GM06990 (cell line): ENCODE measurements around the gene PNMA6A.
"Not testable (repeated sequence)": the region's sequence is repeated elsewhere in the genome, so short reads cannot be mapped to it uniquely, and the experiment has no call there.

Experiments
- DNase-seq: peaks from one replicate; pipeline ENCODE4 v3.0.0-alpha.2; 2011; ENCODE audit not compliant: insufficient read length; ENCODE audit errors: extremely low read depth
- H3K27me3 ChIP-seq: replicated peaks from 2 replicates; pipeline ENCODE4 v1.6.0; 2011; ENCODE audit warnings: low read length; ENCODE audit not compliant: control insufficient read depth, insufficient read depth
- H3K36me3 ChIP-seq: 2 replicates; pipeline ENCODE4 v1.5.1; 2011; ENCODE audit warnings: low read length; ENCODE audit not compliant: control insufficient read depth, insufficient read depth
- H3K4me3 ChIP-seq: replicated peaks from 2 replicates; pipeline ENCODE4 v1.5.1; 2011; ENCODE audit warnings: low read depth, mild to moderate bottlenecking, control low read depth, low read length
- CTCF ChIP-seq: IDR thresholded peaks from 2 replicates; pipeline ENCODE4 v1.5.1; 2011; ENCODE audit warnings: low read length, control low read depth, mild to moderate bottlenecking, inconsistent platforms; ENCODE audit not compliant: insufficient read depth, poor library complexity, severe bottlenecking

The PNMA6A gene

GRCh38 chrX:153071909-153072583 is at the start of gene PNMA6A:
Gene PNMA6A, plus strand, starts transcription at chrX:153072454. Its CDS starts 609 bp downstream, at chrX:153073063.
- not testable (repeated sequence) for H3K27me3 ChIP-seq, DNase-seq, H3K36me3 ChIP-seq, H3K4me3 ChIP-seq

GRCh38 chrX:153026501-153026900 is 45.8 kb upstream of the PNMA6A start:
- not testable (repeated sequence) for H3K36me3 ChIP-seq, H3K4me3 ChIP-seq, DNase-seq, H3K27me3 ChIP-seq

- H3K4me3 ChIP-seq, DNase-seq, H3K27me3 ChIP-seq, H3K36me3 ChIP-seq: not testable (repeated sequence)
Observed at GRCh38 chrX:153028487-153028886, 43.8 kb upstream of the PNMA6A start.

GRCh38 chrX:153029162-153029561 is 43.1 kb upstream of the PNMA6A start:
- Histone ChIP-seq H3K4me3 (no peak overlapping the region), H3K27me3 (no peaks in the 10 kb centered on the region), H3K36me3 (no peaks in the 10 kb centered on the region)
- no peak for TF ChIP-seq CTCF
- DNase-seq, result no peak

- Histone ChIP-seq H3K36me3 (no peaks in the 10 kb centered on the region), H3K27me3 (no peaks in the 10 kb centered on the region), H3K4me3 (no peak overlapping the region)
- TF ChIP-seq CTCF, result no peak
- no peak for DNase-seq
Observed at GRCh38 chrX:153029875-153030274, 42.4 kb upstream of the PNMA6A start.

GRCh38 chrX:153030801-153031200 is 41.5 kb upstream of the PNMA6A start:
- no peak for TF ChIP-seq CTCF

GRCh38 chrX:153032397-153033118 is 39.7 kb upstream of the PNMA6A start:
- TF ChIP-seq CTCF, result peak; percentile 80
- H3K4me3 ChIP-seq, result peak overlapping the region; percentile 51
- H3K36me3 ChIP-seq, result no peaks in the 10 kb centered on the region
- peak; percentile 65 for DNase-seq
- no peaks in the 10 kb centered on the region for H3K27me3 ChIP-seq

More at GRCh38 chrX:153030801-153031200, 41.5 kb upstream of the PNMA6A start:
- H3K27me3 ChIP-seq, result no peaks in the 10 kb centered on the region
- no peaks in the 10 kb centered on the region for H3K36me3 ChIP-seq
- no peak for DNase-seq
- no peak overlapping the region for H3K4me3 ChIP-seq
